GM21360 (cell line): ENCODE results near the gene SPG7.

Source experiments
- ATAC-seq: cut with Tn5 transposase; IDR thresholded peaks from one replicate; pipeline ENCODE4 v1.9.1; 2021; ENCODE audit warnings: mild to moderate bottlenecking, moderate library complexity; ENCODE audit not compliant: unreplicated experiment

SPG7 gene

DNA sequence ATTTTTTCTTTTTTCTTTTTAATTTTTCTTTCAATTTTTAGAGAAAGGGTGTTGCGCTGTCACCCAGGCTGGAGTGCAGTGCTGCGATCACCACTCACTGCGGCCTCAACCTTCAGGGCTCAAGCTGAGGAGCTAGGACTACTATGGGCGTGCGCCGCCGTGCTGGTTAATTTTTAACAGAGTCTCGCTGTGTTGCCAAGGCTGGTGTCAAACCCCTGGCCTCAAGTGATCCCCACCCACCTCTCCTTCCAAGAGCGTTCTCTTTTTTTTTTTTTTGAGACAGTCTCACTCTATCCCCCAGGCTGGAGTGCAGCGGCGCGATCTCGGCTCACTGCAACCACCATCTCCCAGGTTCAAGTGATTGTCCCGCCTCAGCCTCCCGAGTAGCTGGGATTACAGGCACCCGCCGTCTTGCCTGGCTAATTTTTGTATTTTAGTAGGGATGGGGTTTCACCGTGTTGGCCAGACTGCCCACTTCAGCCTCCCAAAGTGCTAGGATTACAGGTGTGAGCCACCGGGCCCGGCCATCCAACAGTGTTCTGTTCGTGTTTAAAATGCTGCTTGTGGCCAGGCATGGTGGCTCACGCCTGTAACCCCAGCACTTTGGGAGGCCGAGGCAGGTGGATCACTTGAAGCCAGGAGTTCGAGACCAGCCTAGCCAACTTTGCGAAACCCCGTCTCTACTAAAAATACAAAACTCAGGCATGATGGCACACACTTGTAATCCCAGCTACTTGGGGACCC is 37.8 kb downstream of the SPG7 start:
- no peak for ATAC-seq

- no peak for ATAC-seq
These were observed 38.6 kb downstream of the SPG7 start for GRCh38 chr16:89546781-89547180.

DNA sequence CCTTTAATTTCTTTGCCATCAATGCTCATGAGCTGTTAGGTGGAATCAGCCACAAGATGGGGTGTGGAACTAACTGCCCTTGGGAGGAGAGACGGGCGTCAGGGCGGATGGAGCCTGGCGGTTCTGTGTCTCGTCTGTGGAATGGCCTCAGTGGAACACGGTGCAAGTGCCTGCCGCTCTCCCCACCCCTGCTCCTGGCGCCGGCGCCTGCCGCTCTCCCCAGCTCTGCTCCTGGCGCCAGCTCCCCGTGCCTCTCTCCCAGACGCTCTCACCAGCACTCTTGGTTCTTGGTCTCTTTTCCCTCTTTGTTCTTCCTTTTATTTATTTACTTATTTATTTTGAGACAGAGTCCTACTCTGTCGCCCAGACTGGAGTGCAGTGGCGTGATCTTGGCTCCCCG is 39.1 kb downstream of the SPG7 start:
- no peak for ATAC-seq

DNA sequence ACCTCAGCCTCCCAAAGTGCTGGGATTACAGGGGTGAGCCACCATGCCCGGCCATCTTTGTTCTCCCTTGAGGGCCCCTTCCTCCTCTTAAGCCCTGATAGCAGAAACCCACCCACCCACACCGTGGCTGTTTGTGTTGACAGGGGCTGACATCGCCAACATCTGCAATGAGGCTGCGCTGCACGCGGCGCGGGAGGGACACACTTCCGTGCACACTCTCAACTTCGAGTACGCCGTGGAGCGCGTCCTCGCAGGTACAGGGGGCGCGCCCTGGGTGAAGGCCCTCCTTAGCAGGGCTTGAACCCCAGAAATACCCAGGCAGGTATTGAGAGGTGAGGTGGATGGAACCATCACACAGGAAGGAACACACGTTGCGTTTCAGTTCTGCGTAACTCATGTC is 39.7 kb downstream of the SPG7 start:
- ATAC-seq = no peak

DNA sequence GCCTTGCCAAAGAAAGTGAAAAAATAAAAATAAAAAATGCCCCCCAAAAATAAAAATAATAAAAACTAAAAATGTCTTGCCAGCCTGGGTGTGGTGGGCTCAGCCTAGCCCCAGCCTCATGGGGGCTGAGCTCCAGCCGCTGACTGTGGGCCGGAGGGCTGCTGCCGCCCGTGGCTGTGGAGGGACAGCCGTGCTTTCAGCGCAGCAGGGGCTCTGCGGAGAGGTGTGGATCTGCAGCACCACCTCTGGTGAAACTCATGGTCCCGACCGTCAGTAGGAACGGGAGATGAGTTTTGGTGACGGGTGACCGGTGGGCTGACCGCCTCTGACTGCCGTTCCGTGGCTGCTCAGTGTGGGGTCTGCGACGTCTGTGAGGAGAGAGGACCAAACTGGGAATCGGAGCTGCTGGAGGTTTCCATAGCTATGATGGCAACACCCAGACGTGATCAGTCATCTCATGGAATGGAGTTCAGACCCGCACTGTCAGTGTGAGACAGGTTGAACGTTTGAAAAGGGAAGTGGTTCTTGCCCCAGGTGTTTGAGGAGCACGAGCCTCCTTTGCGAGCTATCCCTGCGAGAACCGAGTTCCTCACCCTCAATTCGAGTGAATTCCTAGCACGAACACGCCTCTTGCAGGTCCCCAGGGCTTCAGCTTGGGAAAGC is 40.3 kb downstream of the SPG7 start:
- ATAC-seq = no peak

DNA sequence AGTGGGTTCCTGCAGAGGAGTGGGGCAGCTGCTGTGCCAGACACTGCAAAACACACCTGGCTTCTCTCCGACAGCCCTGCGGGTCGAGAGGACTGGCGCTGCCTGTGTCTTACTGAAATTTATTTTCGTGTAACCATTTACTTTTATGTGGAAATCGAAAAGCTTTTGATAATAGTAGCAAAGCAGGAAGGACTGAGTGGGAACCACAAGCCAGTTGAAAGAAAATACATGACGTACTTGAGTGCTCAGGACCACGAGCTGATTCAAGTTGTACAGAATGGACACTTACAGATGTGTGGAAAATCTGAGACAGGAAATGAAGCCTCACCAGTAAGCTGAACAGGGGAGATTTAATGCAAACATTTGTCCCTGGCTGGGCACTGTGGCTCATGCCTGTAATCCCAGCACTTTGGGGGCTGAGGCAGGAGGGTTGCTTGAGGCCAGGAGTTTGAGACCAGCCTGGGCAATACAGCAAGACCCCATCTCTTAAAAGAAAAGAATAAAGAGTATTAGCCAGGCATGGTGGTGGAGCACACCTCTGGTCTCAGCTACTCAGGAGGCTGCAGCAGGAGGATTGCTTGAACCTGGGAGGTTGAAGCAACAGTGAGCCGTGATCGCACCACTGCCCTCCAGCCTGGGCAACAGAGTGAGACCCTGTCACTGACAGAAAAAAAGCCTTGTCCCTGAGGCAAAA is 41.0 kb downstream of the SPG7 start:
- ATAC-seq = no peak

DNA sequence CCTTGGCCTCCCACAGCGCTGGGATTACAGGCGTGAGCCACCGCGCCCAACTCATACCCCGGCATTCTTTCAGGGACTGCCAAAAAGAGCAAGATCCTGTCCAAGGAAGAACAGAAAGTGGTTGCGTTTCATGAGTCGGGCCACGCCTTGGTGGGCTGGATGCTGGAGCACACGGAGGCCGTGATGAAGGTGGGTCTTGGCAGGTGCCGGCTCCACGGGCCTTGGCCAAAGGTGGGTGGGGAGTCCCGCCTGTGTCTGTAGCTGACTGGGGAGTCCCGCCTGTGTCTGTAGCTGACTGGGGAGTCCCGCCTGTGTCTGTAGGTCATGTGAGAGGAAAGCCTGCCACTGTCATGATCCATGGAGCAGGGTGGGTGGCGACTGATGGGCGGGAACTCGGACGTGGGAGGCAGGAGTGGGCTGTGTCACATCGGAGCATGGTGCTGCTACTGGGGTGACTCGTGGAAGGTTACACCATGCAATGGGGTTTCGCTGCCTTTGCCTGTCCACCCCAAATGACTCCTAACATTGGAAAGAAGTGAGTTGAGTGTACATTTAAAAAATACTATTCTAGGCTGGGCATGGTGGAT is 42.3 kb downstream of the SPG7 start:
- no peak for ATAC-seq

DNA sequence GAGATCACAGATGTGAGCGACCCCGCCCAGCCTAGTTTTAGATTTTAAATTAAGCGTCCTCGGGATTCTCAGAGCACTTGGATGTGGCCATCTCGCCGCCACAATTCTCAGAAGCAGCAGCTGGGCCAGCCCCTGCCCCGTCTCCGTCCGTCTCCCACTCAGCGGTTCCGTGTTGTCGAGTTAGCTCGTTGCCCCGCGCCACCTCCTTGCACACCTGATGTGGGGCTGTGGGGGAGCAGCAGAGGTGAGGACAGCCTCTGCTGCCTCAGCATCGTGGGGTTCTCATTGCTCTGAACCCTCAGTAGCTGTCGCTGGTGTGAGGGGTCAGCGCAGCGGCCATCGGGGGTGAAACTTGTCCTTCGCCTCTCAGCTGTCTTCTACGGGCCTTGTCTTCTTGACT is 44.1 kb downstream of the SPG7 start:
- ATAC-seq = no peak

- ATAC-seq = no peak
These were observed 44.7 kb downstream of the SPG7 start for GRCh38 chr16:89552913-89553312.

DNA sequence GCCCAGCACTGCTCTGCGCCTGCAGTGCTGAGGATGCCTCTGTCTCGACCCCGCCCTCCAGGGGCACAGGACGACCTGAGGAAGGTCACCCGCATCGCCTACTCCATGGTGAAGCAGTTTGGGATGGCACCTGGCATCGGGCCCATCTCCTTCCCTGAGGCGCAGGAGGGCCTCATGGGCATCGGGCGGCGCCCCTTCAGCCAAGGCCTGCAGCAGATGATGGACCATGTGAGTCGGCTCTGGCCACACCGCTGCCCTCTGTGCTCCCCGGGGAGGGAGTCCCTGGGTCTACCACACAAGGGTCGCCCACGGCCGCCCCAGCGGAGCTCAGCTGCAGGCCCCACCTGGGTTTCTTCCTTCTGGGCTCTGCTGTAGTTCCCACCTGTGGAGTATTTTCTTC is 45.5 kb downstream of the SPG7 start:
- ATAC-seq = no peak

DNA sequence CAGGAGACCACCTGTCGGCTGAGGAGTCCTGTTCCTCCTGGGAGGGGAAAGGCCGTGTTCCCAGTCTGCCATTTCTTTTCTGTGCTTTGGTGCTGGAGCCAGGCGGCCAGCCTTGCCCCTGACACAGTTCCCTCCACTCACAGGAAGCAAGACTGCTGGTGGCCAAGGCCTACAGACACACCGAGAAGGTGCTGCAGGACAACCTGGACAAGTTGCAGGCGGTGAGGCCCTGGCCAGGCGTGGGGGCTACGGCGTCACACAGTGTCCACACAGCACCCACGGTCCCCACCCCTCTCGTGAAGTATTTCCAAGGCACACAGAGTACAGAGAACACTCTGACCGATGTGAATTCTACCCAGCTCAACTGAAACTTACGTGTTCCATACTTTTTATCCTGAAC is 46.1 kb downstream of the SPG7 start:
- ATAC-seq = no peak

- no peak for ATAC-seq
These were observed 47.1 kb downstream of the SPG7 start for GRCh38 chr16:89555265-89555664.

- no peak for ATAC-seq
These were observed 47.6 kb downstream of the SPG7 start for GRCh38 chr16:89555780-89556179.

- ATAC-seq = no peak
These were observed 48.8 kb downstream of the SPG7 start for GRCh38 chr16:89556750-89557689.

GRCh38 chr16:89557690-89558490 is 49.7 kb downstream of the SPG7 start:
- ATAC-seq = no peak

DNA sequence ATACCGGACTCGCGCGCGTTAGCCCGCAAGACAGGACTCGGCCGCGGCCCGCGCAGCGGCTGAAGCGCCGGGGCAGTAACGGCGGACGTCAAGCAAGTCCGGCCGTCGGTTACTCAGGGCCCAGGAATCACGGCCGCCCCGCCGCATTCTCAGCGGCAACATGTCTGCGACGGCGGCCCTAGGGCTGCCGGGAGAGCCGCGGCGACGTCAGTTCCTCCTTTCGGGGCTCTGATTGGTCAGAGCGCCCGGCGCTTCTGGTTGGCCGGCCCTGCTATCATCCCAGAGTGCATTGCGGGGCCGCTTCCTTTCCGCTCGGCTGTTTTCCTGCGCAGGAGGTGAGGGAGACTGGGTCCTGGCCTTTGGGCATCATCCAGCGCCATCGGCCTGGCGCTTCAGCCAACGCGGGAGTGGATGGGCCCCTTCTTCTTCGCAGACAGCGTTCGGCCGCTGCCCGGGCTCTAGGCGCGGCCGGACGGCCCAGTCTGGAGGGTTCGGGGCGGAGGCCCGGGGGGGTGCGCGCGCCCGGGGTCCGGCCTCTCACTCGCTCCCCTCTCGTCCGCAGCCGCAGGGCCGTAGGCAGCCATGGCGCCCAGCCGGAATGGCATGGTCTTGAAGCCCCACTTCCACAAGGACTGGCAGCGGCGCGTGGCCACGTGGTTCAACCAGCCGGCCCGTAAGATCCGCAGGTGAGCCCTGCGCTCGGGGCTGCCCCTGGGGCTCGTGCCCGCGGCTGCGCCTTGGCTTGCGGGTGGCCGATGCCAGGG is 52.4 kb downstream of the SPG7 start, which contains the start of gene RPL13:
Gene RPL13, plus strand, starts transcription at position 305 of the 764 bp plus-strand sequence. Its CDS starts 278 bp downstream, at position 583.
- ATAC-seq = peak; percentile 69

GRCh38 chr16:89561142-89561883 is 53.1 kb downstream of the SPG7 start:
- no peak for ATAC-seq

- ATAC-seq = no peak
These were observed 53.8 kb downstream of the SPG7 start for GRCh38 chr16:89561884-89562599.
